K562 (cell line): ENCODE data around the gene SEC61A1. TPM values are rescaled to one million over a fixed set of nuclear protein-coding genes. Genes with fewer than 3 reads are reported as not detected.
A peak's percentile ranks its signal among the peaks of the same experiment; 100 is the strongest.

ENCODE experiments used
- ATAC-seq: fragments of 200-7000 bp; cut with Tn5 transposase; 3 replicates; pipeline ENCODE4 v1.9.1; 2020; ENCODE audit warnings: moderate library complexity
- BruUV-seq: library from RNA; stranded (reverse); fragments of 400-500 nt; replicated peaks from 2 replicates; lab custom pipeline; 2021; lab: Mats Ljungman, UMichigan
- CTCF ChIA-PET: fragments of 300-600 bp; formaldehyde crosslinking; extraction: SDS; loops from one replicate; lab custom pipeline; 2021; ENCODE audit warnings: low intra/inter-chr PET ratio; lab: Yijun Ruan, JAX
- POLR2A ChIA-PET: fragments of 300-600, 350-650 bp; sonication (Branson Sonifier 250); formaldehyde crosslinking; extraction: SDS; loops from one replicate; lab custom pipeline; 2021; ENCODE audit warnings: antibody characterized with exemption, inconsistent platforms; lab: Yijun Ruan, JAX
- DNase-seq, 4 experiments: peaks; one replicate each; pipeline versions ENCODE4 v3.0.0 to v3.0.0-alpha.2; 2011 to 2018; ENCODE audit warnings: low spot score in 3 of 4, mixed read lengths in 3 of 4; ENCODE audit errors: extremely low read depth in 1 of 4
- FAIRE-seq: peaks from 2 replicates; lab custom pipeline; 2011; peaks lifted over from hg19 to GRCh38; lab: Jason Lieb, UNC
- H2AFZ ChIP-seq: 2 replicates; pipeline ENCODE4 v1.6.0; 2011; ENCODE audit warnings: low read depth, low read length, control low read depth, inconsistent platforms
- H3K27ac ChIP-seq: fragments of 200-600 bp; 3 replicates; pipeline ENCODE4 v1.8.0; 2011; ENCODE audit warnings: low read depth, mild to moderate bottlenecking, control low read depth, inconsistent platforms, low read length, moderate library complexity, mixed read lengths; ENCODE audit errors: extremely low read depth
- H3K27me3 ChIP-seq, 2 experiments: fragments of 300-600 bp in 1 of 2; 2 replicates in 1 of 2; 3 replicates in 1 of 2; pipeline versions ENCODE4 v1.6.0 to v1.8.0; 2011; ENCODE audit warnings: inconsistent platforms in 2 of 2, low read length in 2 of 2, mild to moderate bottlenecking in 1 of 2, mixed read lengths in 1 of 2, moderate library complexity in 1 of 2; ENCODE audit not compliant: control insufficient read depth in 2 of 2, insufficient read depth in 2 of 2
- H3K36me3 ChIP-seq: fragments of 300-600 bp; 3 replicates; pipeline ENCODE4 v1.8.0; 2011; ENCODE audit warnings: mild to moderate bottlenecking, low read length, inconsistent platforms; ENCODE audit not compliant: control insufficient read depth, insufficient read depth
- H3K4me1 ChIP-seq, 2 experiments: fragments of 200-600 bp in 1 of 2; replicated peaks in 1 of 2; 2 replicates in 1 of 2; 3 replicates in 1 of 2; pipeline versions ENCODE4 v1.5.1 to v1.8.0; 2011; ENCODE audit warnings: inconsistent platforms in 2 of 2, low read length in 2 of 2, mild to moderate bottlenecking in 1 of 2, mixed read lengths in 1 of 2, moderate library complexity in 1 of 2; ENCODE audit not compliant: control insufficient read depth in 2 of 2, insufficient read depth in 2 of 2
- H3K4me2 ChIP-seq: 2 replicates; pipeline ENCODE4 v1.6.1; 2011; ENCODE audit warnings: low read length, control low read depth, inconsistent platforms, mixed read lengths; ENCODE audit not compliant: insufficient read depth
- H3K4me3 ChIP-seq: fragments of 200-600 bp; sonication (generic), shearing (Covaris generic); 2 replicates; pipeline ENCODE4 v1.5.1; 2016; ENCODE audit warnings: control low read depth, inconsistent platforms
- H3K79me2 ChIP-seq: fragments of 200-600 bp; 3 replicates; pipeline ENCODE4 v1.8.0; 2011; ENCODE audit warnings: low read length, inconsistent platforms; ENCODE audit not compliant: control insufficient read depth, insufficient read depth
- H3K9ac ChIP-seq, 2 experiments: 2 replicates each; pipeline versions ENCODE4 v1.6.0 to v1.6.1; 2011; ENCODE audit warnings: low read depth in 2 of 2, low read length in 2 of 2, control low read depth in 1 of 2, inconsistent platforms in 1 of 2, mild to moderate bottlenecking in 1 of 2, mixed read lengths in 1 of 2; ENCODE audit not compliant: insufficient read depth in 1 of 2
- H3K9me1 ChIP-seq: one replicate; pipeline ENCODE4 v1.6.0; 2011; ENCODE audit warnings: inconsistent platforms, mild to moderate bottlenecking, low read length, moderate library complexity; ENCODE audit not compliant: control insufficient read depth, insufficient read depth
- H3K9me3 ChIP-seq: replicated peaks from 2 replicates; pipeline ENCODE4 v1.5.1; 2011; ENCODE audit warnings: low read depth, low read length, inconsistent platforms; ENCODE audit not compliant: control insufficient read depth, insufficient read depth
- H4K20me1 ChIP-seq: replicated peaks from 2 replicates; pipeline ENCODE4 v1.6.1; 2011; ENCODE audit warnings: low read length, inconsistent platforms, mixed read lengths; ENCODE audit not compliant: control insufficient read depth, insufficient read depth
- BCOR ChIP-seq: fragments of 450-650 bp; IDR thresholded peaks from 2 replicates; pipeline ENCODE4 v1.6.1; 2016
- RBFOX2 ChIP-seq: fragments of 200-400 bp; formaldehyde crosslinking; IDR thresholded peaks from 2 replicates; pipeline ENCODE4 v1.6.1; 2017; ENCODE audit warnings: low read depth, mild to moderate bottlenecking, low read length, moderate library complexity
- RBM22 ChIP-seq: fragments of 200-400 bp; formaldehyde crosslinking; IDR thresholded peaks from 2 replicates; pipeline ENCODE4 v1.6.1; 2018; ENCODE audit warnings: low read length, low read depth; ENCODE audit not compliant: poor library complexity, severe bottlenecking
- RBM25 ChIP-seq: fragments of 200-400 bp; formaldehyde crosslinking; IDR thresholded peaks from 2 replicates; pipeline ENCODE4 v1.6.1; 2018; ENCODE audit warnings: low read length, low read depth, moderate library complexity; ENCODE audit not compliant: severe bottlenecking
- ZNF263 ChIP-seq: sonication (generic); formaldehyde crosslinking; IDR thresholded peaks from 2 replicates; pipeline ENCODE4 v1.8.0; 2022; ENCODE audit warnings: mild to moderate bottlenecking, missing genetic modification reagents, borderline replicate concordance
- WGBS: fragments of 100-300 bp; shearing (Covaris generic); methylation state at CpG from one replicate; pipeline ENCODE4 v1.1.6; 2016; ENCODE audit warnings: low coverage, mixed read lengths; ENCODE audit not compliant: insufficient coverage; ENCODE audit errors: missing lambda C conversion rate; 5-methylcytosine and 5-hydroxymethylcytosine counted together
- in situ Hi-C: fragments of 300-500 bp; cut with MboI; formaldehyde crosslinking; loops from 4 replicates; pipeline ENCODE4 v1.15.0; 2018; ENCODE audit warnings: inconsistent platforms, mixed read lengths
- intact Hi-C: fragments of 100-400 bp; cut with micrococcal nuclease; formaldehyde crosslinking; loops from 2 replicates; pipeline ENCODE4 v1.14.2; 2022
- polyA plus RNA-seq, 8 experiments: library from polyadenylated mRNA; depleted of rRNA in 4 of 8; stranded (reverse) in 5 of 8; unstranded in 3 of 8; fragments of >200 nt; fragmentation: Nextera tagmentation in 2 of 8; fragmentation: Illumina TruSeq in 1 of 8; extraction: Ambion mirVana in 2 of 8; extraction: Trizol in 1 of 8; gene quantifications; 2 replicates each; pipeline versions ENCODE4 v1.2.1 to v1.2.3, GENCODE V29; 2011 to 2014; ENCODE audit warnings: inconsistent platforms in 1 of 8, missing spikeins in 1 of 8
- total RNA-seq, 7 experiments: library from RNA; depleted of rRNA in 6 of 7; stranded (reverse); fragments of >200 nt in 6 of 7; fragmentation: Illumina TruSeq in 2 of 7; extraction: Trizol in 2 of 7; gene quantifications; 2 replicates each; pipeline versions ENCODE4 v1.2.1 to v1.2.3, GENCODE V29; 2011 to 2021; ENCODE audit warnings: low replicate concordance in 1 of 7

Gene SEC61A1
- total and polyA plus RNA-seq, 9 of the 15 experiments (the other 6 are each of a cell fraction or from before 2014, with no cell fraction given), result 1.9 to 140 (median 79.1) TPM

- H2AFZ ChIP-seq, result no peak overlapping the region
- CTCF ChIA-PET, result no interaction called here
- H3K36me3 ChIP-seq, result peaks cover 72% of the 10 kb centered on the region
- POLR2A ChIA-PET, result interaction anchor here (1.0 to 2.9 kb wide), 2 partner anchors 8 to 11 kb away, joined by 3 to 23 read pairs; no protein-coding TSS in a partner anchor
- peaks cover 15% of the 10 kb centered on the region; the same call in 2 of the 3 replicates for H3K79me2 ChIP-seq
- H3K9me1 ChIP-seq, result peaks cover 3% of the 10 kb centered on the region
- no peak for DNase-seq
- H3K9ac ChIP-seq, result peak overlapping the region in 1 of 2 experiments; percentile 29; a peak in 1 of 4 replicates
- peaks cover 13% of the 10 kb centered on the region; the same call in 1 of the 2 replicates for H4K20me1 ChIP-seq
- no peak overlapping the region for H3K4me3 ChIP-seq
- no peaks in the 10 kb centered on the region for H3K9me3 ChIP-seq
- no peak overlapping the region for H3K4me2 ChIP-seq
- intact Hi-C loops, result loop anchor here (10.0 kb wide), 1 partner anchor 422 kb away; the partner anchor contains the start of gene GATA2
- ATAC-seq, result no peak
- TF ChIP-seq RBM22, result peak; percentile 38
- TF ChIP-seq RBM25, result peak; percentile 71
- peak; percentile 43; the same call in 1 of the 2 replicates for TF ChIP-seq RBFOX2
- peak; percentile 57; the same call in 1 of the 2 replicates for TF ChIP-seq BCOR
- no peak for TF ChIP-seq ZNF263 (CRISPR knock-in tag)
- TF ChIP-seq, all 486 proteins: peak for 4
- in situ Hi-C loops, result no loop called here
- FAIRE-seq, result no peak
- no peaks in the 10 kb centered on the region for H3K27me3 ChIP-seq
- H3K27ac ChIP-seq, result no peak overlapping the region
- no TSS peak for BruUV-seq
- WGBS, result 89% methylated on average over 9 of the region's 13 CpGs
- peaks cover 7 to 37% of the 10 kb centered on the region in 2 experiments for H3K4me1 ChIP-seq
Observed at GRCh38 chr3:128072454-128073184, 20.4 kb downstream of the SEC61A1 start.
